Lower leg skin (tissue), 3 donors: ENCODE data around the gene RPL31.

ENCODE experiments used
- CTCF ChIP-seq, 3 donors: fragments of 450-650 bp; IDR thresholded peaks; one replicate each; pipeline ENCODE4 v1.5.1; 2016; ENCODE audit warnings: antibody characterized with exemption in 3 of 3, mild to moderate bottlenecking in 3 of 3, moderate library complexity in 2 of 3
- POLR2A ChIP-seq, 2 donors: fragments of 450-650 bp; IDR thresholded peaks; one replicate each; pipeline ENCODE4 v1.6.1; 2016 to 2017; ENCODE audit warnings: antibody characterized with exemption in 2 of 2, mild to moderate bottlenecking in 1 of 2, moderate library complexity in 1 of 2

GRCh38 chr2:100964681-100965169 lies 37.4 kb upstream of the RPL31 start:
- TF ChIP-seq CTCF (IDR thresholded peaks at IDR 0.05) = no peak
- no peak for TF ChIP-seq POLR2A (IDR thresholded peaks at IDR 0.05)
